NCI-H1092 (cell line): Measurements from ENCODE around the gene CD247.

Source experiments
- DNase-seq: peaks from one replicate; lab custom pipeline; 2025; lab: John Stamatoyannopoulos, UW

Gene CD247

DNA sequence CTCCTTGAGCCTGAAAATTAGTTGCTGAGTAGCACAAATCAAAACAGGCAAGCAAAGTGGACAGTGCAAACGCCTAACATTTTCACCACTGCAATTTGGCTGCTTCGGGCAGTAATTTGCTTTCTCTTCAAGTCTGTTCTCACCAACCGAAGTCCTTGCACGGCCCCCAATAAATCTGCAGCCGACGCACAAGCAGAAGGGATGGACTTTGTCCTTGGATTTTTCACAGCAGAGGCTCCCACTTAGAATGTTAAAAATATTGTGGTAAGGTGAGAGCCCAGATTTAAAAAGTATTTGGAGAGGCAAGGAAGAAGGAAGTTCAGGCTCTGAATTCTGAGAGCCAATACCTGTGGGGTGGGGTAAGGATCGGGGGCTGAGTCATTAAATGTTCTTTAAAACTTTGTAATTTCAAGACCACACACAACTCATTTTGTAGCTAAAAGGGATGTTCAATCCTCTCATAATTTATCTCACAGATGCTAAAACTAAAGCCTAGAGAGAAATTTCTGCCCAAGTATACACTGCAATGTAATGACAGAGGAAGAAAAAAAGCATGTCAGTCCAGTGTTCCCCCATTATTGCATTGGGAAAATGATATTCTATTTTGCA is 6.2 kb downstream of the CD247 start:
- DNase-seq: no peak

DNA sequence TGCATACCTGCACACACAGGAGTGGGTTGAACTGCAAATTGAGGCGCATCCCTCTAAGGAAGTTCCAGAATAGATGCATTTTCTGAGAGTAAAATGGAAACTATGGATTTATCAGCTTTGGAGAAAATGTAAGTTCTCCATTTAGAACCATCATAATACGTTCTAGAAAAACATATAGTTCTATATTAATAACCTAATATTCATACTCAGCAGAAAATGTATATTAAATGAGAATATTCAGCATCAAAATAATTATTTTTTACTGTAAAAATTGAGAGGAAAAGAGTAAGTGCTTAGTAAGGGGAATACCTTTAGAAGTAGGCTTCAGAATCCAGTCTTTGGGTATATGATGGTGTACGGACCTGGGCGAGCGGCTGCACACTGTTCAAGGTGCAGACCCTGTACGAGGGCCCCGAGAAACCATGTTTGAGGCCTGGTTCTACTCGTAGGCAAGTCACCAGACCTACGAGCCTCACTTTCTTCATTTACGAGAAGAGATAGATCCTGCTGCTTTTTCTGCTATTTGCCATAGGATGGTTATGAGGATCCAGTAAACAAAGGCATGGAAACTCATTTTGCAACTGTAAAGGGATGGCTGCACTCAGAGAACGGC is 6.8 kb downstream of the CD247 start:
- DNase-seq: no peak

DNA sequence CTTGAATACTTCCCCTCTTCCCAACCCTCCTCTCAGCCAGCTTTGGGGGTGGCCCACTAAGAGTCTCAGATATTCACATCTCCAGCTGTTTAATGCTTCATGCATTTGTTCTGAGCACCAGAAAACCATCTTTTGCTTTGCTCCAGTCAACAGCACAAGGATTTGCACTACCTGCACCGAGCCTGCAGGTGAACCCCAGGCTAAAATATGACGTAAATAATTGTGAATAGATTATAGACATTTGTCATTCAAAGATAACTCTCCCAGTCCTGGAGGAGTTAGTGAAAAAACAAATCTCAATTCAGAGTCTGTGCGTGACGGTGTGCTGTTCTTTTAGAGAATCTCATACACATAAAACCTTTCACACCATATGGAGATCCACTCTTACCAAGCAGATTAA is 7.4 kb downstream of the CD247 start:
- no peak for DNase-seq

DNA sequence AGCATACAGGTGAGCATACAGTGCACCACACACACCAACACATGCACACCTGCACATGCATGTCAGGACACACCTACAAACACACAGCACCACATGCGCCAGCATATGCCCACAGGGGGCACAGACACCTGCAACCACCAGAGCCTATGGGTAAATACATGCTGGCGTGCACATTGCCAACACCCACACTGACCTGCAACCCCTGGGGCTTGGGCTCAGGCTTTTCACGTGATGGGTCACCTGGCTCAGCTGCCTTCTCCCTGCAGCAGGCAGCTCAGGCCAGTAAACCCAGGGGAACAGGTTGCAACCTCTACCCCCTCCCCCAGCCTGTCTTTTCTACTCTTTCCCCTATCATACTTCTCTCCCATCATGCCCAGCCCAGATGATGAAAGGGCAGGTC is 8.1 kb downstream of the CD247 start:
- no peak for DNase-seq

DNA sequence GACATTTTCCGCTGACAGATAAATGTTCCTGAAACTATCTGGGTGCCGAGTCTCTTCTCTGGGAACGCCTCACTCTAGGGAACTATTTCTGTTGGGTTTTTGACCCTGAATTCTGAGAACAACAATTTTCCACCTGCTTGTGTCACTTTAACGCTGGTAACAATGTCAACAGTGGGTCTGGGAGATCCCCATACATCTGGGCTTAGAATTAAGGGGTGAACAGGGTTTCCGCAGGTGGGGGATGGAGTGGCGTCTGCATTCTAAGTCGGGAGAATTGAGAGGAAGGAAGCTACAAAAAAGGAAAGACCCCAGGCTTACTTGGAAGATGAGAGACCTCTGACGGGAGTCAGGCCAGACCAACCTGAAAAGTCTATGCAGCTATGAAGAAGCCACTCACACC is 8.7 kb downstream of the CD247 start:
- DNase-seq: no peak

DNA sequence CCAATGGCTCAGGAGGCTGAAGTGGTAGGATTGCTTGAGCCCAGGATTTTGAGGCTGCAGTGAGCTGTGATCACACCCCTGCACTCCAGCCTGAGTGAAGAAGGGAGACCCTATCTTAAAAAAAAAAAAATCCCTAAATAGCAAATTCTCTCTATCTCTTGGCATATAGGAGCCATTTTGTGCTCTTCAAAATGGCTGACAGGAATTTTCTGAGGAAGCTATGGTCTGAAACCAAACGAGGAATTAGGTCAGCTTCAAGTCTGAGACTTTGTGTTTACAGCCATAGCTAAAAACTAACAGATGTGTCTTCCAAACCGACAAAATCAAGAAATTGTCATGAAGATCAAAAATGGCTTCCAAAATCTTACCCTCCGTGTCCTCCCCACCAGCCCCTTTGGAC is 10.6 kb downstream of the CD247 start:
- no peak for DNase-seq

DNA sequence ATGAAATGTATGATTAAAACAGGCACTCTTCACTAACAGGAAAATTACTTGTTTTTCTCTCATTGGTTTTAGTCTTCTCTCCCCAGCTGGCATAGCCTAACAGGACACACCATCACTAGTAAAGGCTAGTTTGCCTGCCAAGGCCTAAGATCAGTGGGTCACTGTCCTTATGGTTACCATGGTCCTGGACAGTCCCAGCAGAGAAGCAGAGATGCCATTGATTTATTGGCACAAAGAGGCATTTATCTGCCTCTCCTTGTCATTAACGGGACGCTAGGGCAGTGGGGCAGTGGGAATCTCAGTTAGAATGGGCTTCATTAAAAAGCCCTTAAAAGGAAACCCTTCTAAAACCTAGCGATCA is 13.9 kb downstream of the CD247 start:
- no peak for DNase-seq

DNA sequence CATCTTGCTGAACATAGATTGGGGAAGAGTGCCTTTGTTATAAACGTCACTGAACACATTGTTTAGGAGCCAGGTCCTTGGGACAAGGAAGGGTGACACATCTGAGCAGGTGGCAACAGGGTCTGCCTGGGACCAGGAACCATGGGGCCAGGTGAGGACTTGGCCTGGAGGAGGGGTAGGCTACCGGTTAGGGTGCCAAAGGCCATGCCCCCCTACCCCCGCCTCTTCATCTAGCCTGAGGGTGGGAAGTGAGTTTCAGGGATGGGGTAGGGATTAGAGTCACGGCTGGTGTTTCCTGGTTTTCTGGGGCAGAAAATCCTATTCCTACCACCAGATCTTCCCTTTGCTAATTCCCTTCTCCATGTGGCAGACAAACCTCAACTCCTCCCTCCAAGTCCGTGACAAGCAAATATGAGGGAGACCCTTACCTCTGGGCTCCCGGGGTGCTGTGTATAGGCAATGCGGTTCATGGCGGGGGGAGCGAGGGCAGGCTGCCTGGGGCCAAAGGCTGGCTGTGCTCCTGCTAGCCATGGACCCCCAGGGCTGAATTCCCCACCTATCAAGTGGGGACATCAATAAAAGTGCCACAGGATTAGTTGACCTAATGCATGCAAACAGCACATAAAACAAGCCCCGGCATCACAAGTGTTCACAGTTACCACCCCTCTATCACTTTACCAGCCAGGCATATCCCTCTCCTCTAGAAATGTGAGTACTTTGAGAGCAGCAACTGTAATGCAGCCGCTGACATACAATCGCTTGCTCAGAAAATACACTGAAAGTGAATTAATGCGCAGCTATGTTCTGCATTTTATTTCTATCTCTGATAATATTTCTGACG is 14.5 kb downstream of the CD247 start:
- no peak for DNase-seq

DNA sequence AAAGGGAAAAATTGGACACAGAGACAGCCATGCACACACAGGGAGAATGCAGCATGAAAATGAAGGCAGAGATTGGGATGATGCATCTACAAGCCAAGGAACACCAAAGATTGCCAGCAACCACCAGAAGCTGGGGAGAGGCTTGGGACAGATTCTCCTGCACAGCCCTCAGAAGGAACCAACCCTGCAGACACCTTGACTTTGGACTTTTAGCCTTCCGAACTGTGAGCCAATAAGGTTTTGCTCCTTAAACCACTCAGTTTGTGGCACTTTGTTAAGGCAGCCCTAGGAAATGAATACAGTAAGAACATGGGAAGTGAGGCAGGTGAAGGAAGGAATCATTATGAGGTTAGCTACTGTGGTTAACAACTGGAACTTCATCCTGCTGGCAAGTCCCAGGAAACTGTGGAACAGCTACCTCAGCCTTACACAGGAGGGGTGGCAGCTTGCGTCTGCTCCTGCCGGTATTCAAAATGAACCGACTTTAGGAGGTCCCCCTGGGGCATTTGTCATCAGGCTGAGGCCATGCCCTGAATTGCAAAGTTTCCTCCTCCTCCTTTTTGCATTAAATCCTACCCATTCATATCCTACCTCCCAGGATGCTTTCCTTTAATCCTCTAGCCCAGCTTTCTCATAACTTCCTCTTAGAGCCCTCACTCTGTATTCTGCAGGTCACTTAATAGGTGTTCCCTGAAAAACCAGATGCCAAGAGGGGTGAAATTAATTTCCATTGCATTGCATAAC is 15.4 kb downstream of the CD247 start:
- DNase-seq: no peak

DNA sequence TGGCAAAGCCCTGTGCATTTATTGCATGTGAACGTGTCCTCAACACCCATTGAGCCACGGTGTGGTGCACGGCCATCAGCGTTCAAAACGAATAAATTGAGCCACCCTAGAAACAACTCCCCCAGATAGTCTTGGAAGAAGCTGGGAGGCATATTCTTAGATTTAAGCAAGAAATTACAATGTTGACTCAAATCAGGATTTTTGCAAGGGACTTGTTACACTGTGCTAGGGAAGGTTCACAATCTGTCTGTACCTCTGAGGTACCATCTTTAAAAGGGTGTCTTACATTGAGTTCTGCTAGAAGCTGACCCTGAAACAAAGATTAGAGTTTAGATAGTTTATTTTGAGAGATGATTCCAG is 16.2 kb downstream of the CD247 start:
- no peak for DNase-seq

DNA sequence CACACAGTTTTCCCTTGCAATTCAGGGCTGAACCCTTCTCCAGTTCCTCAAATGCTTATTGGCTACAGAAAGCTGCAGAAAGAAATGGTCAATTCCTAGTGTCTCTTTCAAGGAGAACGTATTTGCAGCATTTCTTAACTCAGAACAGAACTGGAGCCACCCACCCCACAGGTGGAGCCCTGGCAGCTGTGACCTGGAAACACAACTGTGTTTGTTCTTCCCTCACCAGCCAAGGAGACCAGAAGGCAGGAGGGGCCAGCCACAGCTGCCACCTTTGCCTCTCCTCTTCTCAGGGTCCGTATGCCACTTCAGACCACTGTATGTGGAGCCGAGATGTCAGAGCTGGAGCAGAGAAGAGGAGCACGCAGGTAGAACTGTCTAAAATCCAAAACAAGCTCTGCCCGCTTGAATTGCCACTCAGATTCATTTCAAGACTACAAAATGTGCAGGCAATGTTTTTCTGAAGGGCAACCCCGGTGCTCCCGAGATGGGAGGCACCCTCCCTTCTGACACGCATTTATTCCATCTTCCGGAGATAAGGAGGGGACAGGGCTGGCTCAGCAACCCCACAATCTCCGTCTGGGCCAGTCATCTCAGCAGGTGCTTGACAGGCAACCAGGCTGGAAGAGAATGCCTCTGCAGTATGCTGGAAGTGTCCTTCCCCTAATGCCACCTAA is 16.7 kb downstream of the CD247 start:
- no peak for DNase-seq

DNA sequence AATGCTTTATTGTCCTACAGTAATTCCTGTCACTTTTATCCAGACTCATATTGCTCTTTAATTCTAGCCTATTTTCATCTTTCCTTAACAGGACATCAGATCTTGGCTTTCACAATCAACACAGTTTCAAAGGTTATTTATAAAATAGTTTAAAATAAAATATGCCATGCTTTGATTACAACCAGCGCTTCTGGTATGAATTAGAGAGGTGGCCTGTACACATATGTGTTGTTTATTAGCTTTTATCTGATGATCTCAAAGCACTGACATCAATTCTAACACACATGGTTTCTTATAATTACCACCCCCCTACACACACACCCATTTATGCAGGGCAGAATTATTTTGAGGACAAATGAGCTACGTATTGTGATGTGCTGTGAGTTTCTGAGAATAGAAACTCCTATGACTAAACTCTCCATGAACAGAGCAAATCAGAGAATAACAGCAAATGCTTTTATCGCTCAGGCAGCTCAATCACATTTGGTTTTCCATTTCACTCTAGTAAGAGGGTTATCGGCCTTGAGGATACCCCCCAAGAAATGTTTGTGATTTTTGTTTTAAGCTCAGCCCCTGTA is 18.0 kb downstream of the CD247 start:
- DNase-seq: no peak

DNA sequence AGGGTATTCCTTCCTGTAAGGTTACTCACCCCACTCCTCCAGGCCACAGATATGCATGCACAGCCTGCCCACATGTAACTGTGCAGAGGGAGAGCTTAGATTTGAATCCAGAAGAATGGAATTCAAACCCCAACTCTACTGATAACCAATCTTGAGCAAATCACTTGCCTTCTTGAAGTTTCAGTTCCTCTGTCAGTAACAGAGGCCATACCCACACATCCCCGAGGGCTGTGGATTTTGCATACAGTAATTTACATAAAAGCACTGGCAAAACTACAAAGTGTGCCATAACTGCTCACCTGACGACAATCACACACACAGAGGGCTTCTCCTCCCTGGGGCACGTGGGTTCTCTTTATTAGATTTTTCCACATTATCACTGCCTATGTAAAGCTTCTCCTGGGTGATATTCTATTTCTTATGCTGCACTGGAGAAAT is 18.6 kb downstream of the CD247 start:
- no peak for DNase-seq

DNA sequence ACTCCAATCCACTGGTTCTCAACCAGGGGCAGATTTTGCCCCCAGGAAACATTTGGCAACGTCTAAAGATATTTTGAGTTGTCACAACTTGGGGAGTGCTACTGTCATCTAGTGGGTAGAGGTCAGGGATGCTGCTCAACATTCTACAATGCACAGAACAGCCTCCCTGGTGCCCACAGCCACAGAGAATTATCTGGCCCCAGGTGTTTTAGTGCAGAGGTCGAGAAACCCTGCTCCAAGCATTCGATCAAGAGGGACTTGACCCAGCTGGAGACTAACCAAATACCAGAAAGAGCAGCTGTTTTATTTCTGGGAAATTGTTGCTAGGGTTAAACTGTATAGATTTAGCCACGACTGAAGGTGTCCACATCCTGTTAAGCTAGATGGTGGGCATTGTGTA is 19.2 kb downstream of the CD247 start:
- DNase-seq: no peak

DNA sequence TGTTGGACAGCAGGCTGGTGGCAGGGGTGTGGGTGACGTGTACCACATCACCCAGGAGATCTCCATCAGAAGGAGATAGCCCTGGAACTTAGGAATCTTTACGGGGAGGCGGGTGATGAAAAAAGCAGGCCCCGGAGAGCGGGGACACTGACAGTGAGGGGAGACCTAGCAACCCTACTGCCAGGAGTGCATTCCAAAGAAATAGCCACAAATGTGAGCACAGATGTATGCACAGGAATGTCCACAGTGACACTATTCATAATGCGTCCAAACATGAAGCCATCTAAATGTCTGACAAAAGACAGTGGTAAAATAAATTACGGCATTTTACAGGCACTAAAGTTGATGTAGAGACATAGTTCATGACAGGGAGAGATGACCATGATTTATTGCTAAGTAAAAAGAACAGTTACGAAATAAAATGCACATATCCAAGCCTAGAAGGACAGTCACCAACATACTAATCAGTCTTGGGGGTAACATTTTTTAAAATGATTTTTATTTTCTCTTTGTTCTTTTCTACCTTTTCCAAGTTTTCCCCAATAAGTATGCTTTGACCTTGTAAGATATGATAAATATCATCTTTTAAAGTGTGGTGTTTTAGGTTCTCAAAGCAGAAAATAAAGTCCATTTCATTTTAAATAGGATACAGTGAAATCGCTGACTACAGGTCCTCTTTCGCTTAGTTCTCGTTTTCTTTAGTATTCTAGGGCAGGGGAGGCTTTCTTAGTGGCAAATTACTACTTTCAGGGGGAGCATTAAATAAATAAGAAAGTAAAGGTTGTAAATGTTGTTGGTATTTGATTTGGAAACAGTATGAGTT is 21.3 kb downstream of the CD247 start:
- DNase-seq: no peak

DNA sequence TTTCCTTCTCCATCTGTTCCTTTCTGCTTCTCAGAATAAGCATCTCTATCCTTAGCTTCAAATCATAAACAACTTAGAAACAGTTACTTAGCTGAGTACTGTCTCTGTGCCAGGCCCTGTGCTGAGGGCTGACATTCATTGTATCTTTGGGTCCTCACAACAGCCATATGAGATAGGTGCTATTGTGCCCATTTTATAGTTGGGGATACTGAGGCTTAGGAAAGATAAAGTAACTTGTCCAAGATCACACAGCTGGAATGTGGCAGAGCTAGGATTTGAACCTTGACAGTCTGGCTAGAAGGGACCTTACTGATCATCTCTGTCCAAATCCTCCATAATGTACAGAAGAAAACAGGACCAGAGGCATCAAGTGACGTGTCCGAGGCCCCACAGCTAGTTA is 25.0 kb downstream of the CD247 start:
- DNase-seq: no peak

DNA sequence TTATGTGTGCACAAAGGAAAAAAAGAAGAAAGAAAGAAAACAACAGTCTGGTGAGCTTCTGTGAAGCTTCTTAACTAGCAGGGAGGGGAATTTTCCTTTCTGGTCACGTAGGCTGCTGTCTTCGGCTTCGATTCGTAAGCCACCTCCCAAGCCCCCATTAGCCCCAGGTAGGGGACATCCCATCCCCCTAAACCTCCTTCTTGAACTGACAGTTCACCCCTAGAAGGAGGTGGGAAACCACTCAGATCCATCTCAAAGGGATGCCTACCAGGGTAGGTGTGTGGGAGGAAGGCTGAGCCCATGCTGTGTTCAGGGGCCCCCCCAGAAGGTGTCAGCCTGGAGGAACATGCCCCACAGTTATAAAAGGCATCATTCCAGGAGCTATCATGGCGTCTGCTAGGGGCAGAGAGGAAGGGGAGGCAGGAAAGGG is 25.8 kb downstream of the CD247 start:
- DNase-seq: no peak

DNA sequence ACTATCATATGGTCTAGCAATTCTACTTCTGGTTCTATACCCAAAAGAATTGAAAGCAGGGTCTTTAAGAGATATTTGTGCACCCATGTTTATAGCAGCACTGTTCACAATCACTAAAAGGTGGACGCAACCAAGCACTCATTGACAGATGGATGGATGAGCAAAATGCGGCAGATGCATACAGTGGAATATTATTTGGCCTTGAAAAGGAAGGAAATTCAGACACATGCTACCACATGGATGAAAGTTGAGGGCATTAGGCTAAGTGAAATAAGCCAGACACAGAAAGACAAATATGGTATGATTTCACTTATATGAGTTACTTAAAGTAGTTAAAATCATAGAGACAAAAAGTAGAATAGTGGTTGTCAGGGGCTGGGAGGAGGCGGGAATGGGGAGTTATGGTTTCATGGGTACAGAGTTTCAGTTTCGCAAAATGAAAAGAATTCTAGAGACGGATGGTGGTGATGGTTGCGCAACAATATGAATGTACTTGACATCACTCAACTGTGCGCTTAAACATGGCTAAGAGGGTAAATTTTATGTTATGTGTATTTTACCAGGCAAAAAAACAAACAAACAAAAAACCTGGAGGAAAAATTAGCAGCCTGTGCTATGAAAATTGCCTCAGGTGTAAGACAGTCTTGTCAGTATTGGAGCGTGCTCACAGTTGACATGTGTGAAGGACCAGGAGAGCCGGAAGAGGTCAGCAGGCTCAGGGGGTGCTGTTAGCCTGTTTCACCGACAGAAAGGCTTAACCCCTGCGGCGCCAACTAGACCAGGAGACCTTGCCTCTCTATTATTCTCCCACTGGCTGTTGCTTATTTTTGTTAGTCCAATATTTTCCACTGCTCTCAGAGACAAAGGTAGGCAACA is 26.5 kb downstream of the CD247 start:
- no peak for DNase-seq

DNA sequence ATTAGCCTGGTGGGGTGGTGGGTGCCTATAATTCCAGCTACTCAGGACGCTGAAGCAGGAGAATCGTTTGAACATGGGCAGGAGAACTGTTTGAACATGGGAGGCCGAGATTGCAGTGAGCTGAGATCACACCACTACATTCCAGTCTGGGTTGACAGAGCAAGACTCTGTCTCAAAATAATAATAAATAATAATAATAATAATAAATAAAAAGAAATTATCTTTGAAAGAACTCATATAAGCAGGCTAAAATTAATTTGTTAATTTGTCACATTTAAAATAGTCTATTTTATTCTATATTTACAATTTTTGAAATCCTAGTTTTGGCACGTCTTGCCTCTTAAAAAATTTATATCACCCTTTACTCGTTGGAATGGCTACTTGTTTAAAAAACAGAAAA is 27.6 kb downstream of the CD247 start:
- no peak for DNase-seq
